Stimulated activated CD8-positive, alpha-beta memory T cell treated with anti-CD3 and anti-CD28 coated beads, Interleukin-12 subunit alpha, Interleukin-12 subunit beta, amount 100 ng/mL, for 4 hours (primary cell): ENCODE results near the gene BCO2.
"Not testable (repeated sequence)": the region's sequence is repeated elsewhere in the genome, so short reads cannot be mapped to it uniquely, and the experiment has no call there.

Source experiments
- DNase-seq: peaks from one replicate; pipeline ENCODE4 v3.0.0-alpha.2; 2020; ENCODE audit warnings: low read depth

The BCO2 gene

GRCh38 chr11:112167145-112167544, 8.2 kb upstream of the BCO2 start, which contains the start of gene TEX12:
TEX12 (plus strand) TSS chr11:112167372; CDS start chr11:112169269, 1,897 bp downstream.
- no peak for DNase-seq

DNA sequence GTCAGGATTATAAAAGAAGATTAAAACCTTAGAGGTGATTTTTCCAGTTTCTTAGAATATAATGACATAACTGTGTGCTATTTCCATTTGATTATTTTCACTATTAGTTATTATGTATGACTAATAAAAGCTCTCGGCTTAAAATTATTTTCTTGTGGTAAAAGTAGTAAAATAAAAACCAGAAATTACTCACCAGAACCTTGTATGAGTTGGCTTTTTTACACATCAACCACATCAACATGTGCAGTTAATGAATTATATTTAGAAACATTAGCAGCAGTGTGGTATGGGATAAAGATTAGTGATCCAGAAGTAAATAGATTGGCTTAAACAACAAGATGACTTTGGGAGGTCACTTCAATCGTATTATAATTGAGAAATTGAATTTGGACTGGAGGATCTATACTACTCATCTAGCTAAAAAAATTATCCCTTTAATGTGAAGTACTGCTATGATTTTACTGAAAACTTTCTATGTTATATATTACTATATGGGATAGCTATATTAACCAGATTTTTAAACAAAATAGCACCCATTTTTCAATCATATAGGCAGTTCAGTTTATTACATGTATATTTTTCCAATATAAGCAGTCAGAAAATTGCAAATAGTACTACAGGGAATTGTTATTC, 2.8 kb upstream of the BCO2 start:
- DNase-seq: no peak

- no peak for DNase-seq
Observed at GRCh38 chr11:112173152-112173551, 2.2 kb upstream of the BCO2 start.

GRCh38 chr11:112175599-112175952, 264 bp downstream of the BCO2 start:
- DNase-seq: no peak

GRCh38 chr11:112176077-112176476, 765 bp downstream of the BCO2 start:
- no peak for DNase-seq

DNA sequence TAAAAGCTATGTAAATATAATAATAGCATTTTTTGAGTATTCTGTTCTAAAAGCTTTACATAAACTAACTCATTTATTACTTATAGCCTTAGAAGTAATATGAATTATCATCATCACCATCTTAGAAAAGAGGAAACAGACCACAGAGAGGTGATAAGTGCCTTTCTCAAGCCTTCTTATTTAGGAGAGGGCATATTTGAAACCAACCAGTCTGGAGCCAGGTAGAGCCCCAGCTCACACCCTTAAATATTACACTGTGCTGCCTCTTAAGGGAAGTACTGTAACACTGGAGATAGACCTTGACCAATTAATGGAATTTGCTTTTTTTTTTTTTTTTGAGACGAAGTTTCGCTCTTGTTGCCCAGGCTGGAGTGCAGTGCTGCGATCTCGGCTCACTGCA, 2.3 kb downstream of the BCO2 start:
- DNase-seq: no peak

- DNase-seq: no peak
Observed at GRCh38 chr11:112178428-112178827, 3.1 kb downstream of the BCO2 start.

DNA sequence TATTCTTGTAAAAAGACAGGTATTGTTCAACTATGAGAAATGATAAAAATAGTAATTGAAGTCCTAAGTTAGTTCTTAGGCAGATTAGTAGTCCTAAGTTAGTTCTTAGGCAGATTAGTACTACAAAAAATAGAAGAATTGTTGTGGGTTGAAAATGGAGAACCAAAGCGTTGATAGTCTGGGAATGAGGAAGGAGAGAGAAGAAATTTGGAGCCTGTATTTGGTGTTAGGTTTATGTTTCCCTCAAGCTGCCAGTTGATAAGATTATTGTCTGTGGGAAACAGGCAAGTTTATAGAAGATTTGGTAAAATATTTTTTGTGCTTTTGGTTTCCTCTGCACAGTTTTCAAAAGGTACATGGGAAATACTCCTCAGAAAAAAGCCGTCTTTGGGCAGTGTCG, 3.6 kb downstream of the BCO2 start:
- no peak for DNase-seq

GRCh38 chr11:112179601-112180000, 4.3 kb downstream of the BCO2 start:
- DNase-seq: no peak

GRCh38 chr11:112182867-112183266, 7.6 kb downstream of the BCO2 start:
- DNase-seq: no peak

GRCh38 chr11:112185883-112186282, 10.6 kb downstream of the BCO2 start:
- DNase-seq: no peak

- DNase-seq: no peak
Observed at GRCh38 chr11:112186304-112186703, 11.0 kb downstream of the BCO2 start.

- DNase-seq: not testable (repeated sequence)
Observed at GRCh38 chr11:112195113-112195512, 19.8 kb downstream of the BCO2 start.

DNA sequence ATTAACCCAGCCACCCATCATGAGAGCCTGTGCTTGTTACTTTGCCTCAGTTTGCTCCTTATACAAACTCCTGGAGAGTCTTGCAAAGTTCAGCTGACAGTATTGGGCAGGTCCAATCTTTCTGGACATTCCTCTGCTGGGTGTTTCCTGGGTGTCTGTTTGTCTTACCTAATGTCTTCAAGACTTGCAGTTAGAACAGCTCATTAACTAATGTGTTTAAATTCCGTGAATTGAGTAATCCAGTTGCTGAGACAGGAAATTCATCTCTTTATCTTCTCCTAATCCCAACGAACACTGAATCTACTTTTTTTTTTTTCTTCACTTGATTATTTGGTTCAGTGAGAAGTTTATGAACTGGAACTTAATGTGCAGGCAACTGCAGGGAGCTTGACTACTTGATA, 20.6 kb downstream of the BCO2 start:
- DNase-seq: no peak

DNA sequence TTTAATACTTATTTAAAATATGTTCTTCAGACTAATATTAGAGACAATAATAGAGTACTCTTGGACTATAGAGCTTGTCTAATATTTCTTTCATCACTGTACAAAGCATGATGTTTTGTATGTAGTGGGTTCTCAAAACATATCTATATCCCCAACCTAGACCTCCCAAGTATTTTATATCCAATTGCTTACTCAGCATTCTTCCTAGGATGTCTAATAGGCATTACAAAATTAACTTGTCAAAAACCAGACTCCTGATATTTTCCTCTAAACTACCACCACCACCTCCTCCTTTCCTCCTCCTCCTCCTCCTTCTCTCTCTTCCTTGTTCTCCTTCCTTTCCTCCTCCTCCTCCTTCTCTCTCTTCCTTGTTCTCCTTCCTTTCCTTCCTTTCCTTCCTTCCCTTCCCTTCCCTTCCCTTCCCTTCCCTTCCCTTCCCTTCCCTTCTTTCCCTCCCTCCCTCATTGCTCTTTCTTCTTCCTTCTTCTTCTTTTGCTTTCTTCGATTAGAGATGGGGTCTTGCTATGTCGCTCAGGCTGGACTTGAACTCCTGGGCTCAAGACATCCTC, 21.3 kb downstream of the BCO2 start:
- DNase-seq: no peak

DNA sequence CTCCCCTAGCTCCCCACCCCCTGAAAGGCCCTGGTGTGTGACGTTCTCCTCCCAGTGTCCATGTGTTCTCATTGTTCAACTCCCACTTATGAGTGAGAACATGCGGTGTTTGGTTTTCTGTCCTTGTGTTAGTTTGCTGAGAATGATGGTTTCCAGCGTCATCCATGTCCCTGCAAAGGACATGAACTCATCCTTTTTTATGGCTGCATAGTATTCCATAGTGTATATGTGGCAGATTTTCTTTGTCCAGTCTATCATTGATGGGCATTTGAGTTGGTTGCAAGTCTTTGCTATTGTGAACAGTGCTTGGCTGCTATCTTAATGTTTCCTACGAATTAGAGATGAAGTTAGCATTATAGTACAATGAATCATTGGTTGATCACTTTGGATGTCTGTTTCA, 23.8 kb downstream of the BCO2 start:
- not testable (repeated sequence) for DNase-seq

GRCh38 chr11:112200252-112200651, 24.9 kb downstream of the BCO2 start:
- no peak for DNase-seq

DNA sequence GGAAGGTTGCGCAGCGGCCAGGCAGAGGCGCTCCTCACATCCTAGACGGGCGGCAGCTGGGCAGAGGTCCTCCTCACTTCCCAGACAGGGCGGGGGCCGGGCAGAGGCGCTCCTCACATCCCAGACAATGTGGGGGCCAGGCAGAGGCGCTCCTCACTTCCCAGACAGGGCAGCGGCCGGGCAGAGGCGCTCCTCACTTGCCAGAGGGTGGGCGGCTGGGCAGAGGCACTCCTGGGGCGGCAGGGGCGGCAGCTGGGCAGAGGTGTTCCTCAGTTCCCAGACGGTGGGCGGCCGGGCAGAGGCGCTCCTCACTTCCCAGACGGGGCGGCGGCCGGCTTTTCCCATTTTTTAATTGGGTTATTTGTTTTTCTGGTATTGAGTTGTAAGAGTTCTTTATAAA, 30.8 kb downstream of the BCO2 start:
- no peak for DNase-seq

- DNase-seq: no peak
Observed at GRCh38 chr11:112210890-112211289, 35.6 kb downstream of the BCO2 start.

GRCh38 chr11:112211536-112211935, 36.2 kb downstream of the BCO2 start:
- DNase-seq: no peak

DNA sequence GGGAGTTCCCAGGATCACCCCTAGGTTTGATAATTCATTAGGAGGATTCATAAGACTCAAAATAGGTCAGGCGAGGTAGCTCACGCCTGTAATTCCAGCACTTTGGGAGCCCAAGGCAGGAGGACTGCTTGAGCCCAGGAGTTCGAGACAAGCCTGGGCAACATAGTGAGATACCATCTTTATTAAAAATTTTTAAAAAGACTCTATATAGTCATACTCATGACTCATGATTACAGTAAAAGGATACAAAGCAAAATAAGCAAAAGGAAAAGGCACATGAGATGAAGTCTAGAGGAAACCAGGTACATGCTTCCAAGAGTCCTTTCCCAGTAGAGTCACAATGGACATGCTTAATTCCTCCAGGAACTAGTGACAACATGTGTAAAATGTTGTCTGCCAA, 37.0 kb downstream of the BCO2 start:
- no peak for DNase-seq

- no peak for DNase-seq
Observed at GRCh38 chr11:112212710-112213109, 37.4 kb downstream of the BCO2 start.

DNA sequence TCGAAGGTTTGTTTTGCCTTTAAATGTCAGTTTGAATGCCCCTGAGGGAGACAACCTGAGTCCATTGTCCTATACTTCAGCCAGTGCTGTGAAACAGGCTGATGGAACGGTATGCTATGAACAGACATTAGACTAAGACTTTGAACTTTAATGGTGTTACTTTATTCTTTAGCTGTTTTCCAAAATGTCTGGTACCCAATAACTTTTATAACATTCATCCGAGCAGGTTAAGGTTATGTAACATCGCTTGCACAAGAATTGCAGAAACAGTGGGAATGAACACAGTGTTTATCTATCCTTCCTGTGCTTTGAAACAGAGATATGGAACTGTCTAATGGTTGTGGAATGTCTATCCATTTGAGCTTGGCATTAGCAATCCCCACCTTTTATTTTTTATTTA, 38.4 kb downstream of the BCO2 start:
- DNase-seq: no peak

GRCh38 chr11:112215621-112216020, 40.3 kb downstream of the BCO2 start:
- no peak for DNase-seq
